HL-60 (cell line): Measurements from ENCODE around the gene PDGFC.

Experiments used
- DNase-seq, 2 experiments: peaks; one replicate each; pipeline ENCODE4 v3.0.0-alpha.2; 2010 to 2020; ENCODE audit warnings: low read depth in 1 of 2, low spot score in 1 of 2
- H3K27ac ChIP-seq: fragments of 250-450 bp; sonication (Bioruptor Pico); replicated peaks from 2 replicates; pipeline ENCODE4 v1.5.1; 2020; ENCODE audit warnings: mild to moderate bottlenecking, moderate library complexity
- H3K27me3 ChIP-seq: fragments of 250-450 bp; sonication (Bioruptor Pico); 2 replicates; pipeline ENCODE4 v1.5.1; 2021; ENCODE audit warnings: mild to moderate bottlenecking, moderate library complexity; ENCODE audit not compliant: insufficient read depth, poor library complexity, severe bottlenecking
- H3K4me3 ChIP-seq: replicated peaks from 2 replicates; pipeline ENCODE4 v1.5.1; 2011; ENCODE audit warnings: mild to moderate bottlenecking, control low read depth, low read length; ENCODE audit not compliant: insufficient read depth
- GABPA ChIP-seq: IDR thresholded peaks from 2 replicates; pipeline ENCODE4 v1.6.1; 2012; ENCODE audit warnings: low read depth
- POLR2AphosphoS5 ChIP-seq: IDR thresholded peaks from 2 replicates; pipeline ENCODE4 v1.6.1; 2012; ENCODE audit warnings: low read depth
- SPI1 ChIP-seq: IDR thresholded peaks from 2 replicates; pipeline ENCODE4 v1.6.1; 2012; ENCODE audit warnings: low read depth, mild to moderate bottlenecking, borderline replicate concordance
- long read RNA-seq: library from polyadenylated mRNA; unstranded; transcript quantifications from one replicate; pipeline ENCODE4 v2.0.0, GENCODE V29; 2020
- TF ChIP-seq, protein P1 (sequence below): IDR thresholded peaks from one replicate; pipeline ENCODE4 v1.5.1; 2011; ENCODE audit warnings: low read length, control low read depth, inconsistent platforms; ENCODE audit not compliant: insufficient read depth
- TF ChIP-seq, protein P2 (sequence below): IDR thresholded peaks from 2 replicates; pipeline ENCODE4 v1.6.1; 2012; ENCODE audit warnings: low read depth; ENCODE audit not compliant: insufficient replicate concordance

The PDGFC gene, protein sequence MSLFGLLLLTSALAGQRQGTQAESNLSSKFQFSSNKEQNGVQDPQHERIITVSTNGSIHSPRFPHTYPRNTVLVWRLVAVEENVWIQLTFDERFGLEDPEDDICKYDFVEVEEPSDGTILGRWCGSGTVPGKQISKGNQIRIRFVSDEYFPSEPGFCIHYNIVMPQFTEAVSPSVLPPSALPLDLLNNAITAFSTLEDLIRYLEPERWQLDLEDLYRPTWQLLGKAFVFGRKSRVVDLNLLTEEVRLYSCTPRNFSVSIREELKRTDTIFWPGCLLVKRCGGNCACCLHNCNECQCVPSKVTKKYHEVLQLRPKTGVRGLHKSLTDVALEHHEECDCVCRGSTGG
- long read RNA-seq = 0 reads

DNA sequence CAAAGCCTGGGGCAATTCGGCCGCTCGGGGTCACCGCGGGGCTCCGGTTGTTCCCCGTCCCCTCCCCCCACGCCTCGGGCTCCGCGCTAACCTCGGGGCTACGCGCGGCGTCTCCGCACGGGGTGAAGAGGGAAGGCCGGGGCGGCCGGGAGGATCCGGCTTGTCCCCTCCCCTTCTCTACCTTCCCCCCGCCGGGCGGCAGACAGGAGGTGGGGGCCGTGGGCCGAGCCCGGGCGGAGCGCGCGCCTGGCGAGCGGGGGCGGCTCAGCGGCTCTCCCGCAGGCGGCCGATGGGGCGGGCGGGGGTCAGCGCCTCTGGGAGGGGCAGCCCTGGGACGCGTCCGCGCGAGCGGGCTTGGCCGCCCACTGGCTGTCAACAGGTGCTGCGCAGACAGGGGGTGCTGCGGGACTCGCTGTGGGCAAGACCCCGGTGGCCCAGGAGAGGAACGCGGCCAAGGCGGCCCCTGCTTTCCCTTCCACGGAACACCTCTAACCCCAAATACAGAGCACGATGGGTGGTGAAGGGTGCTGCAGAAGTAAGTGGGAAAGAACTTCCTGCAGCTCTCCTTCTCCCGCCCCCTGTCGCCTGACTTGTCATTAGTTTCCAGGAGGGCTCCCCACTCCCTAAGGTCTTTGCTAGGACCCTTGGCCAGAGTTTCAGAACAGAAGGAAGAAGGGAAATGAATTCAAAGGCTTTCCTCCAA is at the start of gene PDGFC:
Gene PDGFC, minus strand, starts transcription at position 124 of the 703 bp plus-strand sequence. CDS start 896 bp downstream, outside the sequence.
- DNase-seq = peak in 1 of 2 experiments; percentile 36
- H3K27ac ChIP-seq = no peak within 1 kb of the TSS

DNA sequence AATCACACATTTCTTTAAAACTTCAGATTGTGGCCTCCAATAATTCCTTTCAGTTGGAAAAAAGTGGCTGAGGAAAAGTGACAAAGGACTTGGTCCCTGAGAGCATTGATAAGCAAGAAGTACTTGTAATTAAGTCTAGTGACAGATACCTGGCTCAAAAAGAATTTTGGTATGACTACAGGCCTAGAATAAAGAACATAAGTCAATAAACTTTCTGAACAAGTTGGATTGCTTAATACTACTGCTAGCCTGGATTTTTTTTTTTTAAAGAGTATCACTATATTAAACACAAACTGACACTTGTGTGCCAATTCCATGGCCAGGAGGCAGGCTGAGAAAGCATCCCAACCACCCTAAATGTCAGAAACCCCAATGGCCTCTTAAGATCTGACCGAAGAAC is 49.3 kb upstream of the PDGFC start:
- Histone ChIP-seq H3K27me3 (no peaks in the 10 kb centered on the region), H3K27ac (no peak overlapping the region), H3K4me3 (no peak overlapping the region)
- TF ChIP-seq, protein P1, sequence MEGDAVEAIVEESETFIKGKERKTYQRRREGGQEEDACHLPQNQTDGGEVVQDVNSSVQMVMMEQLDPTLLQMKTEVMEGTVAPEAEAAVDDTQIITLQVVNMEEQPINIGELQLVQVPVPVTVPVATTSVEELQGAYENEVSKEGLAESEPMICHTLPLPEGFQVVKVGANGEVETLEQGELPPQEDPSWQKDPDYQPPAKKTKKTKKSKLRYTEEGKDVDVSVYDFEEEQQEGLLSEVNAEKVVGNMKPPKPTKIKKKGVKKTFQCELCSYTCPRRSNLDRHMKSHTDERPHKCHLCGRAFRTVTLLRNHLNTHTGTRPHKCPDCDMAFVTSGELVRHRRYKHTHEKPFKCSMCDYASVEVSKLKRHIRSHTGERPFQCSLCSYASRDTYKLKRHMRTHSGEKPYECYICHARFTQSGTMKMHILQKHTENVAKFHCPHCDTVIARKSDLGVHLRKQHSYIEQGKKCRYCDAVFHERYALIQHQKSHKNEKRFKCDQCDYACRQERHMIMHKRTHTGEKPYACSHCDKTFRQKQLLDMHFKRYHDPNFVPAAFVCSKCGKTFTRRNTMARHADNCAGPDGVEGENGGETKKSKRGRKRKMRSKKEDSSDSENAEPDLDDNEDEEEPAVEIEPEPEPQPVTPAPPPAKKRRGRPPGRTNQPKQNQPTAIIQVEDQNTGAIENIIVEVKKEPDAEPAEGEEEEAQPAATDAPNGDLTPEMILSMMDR = no peak
- TF ChIP-seq SPI1 (no peak), POLR2AphosphoS5 (no peak), GABPA (no peak)
- TF ChIP-seq, protein P2, sequence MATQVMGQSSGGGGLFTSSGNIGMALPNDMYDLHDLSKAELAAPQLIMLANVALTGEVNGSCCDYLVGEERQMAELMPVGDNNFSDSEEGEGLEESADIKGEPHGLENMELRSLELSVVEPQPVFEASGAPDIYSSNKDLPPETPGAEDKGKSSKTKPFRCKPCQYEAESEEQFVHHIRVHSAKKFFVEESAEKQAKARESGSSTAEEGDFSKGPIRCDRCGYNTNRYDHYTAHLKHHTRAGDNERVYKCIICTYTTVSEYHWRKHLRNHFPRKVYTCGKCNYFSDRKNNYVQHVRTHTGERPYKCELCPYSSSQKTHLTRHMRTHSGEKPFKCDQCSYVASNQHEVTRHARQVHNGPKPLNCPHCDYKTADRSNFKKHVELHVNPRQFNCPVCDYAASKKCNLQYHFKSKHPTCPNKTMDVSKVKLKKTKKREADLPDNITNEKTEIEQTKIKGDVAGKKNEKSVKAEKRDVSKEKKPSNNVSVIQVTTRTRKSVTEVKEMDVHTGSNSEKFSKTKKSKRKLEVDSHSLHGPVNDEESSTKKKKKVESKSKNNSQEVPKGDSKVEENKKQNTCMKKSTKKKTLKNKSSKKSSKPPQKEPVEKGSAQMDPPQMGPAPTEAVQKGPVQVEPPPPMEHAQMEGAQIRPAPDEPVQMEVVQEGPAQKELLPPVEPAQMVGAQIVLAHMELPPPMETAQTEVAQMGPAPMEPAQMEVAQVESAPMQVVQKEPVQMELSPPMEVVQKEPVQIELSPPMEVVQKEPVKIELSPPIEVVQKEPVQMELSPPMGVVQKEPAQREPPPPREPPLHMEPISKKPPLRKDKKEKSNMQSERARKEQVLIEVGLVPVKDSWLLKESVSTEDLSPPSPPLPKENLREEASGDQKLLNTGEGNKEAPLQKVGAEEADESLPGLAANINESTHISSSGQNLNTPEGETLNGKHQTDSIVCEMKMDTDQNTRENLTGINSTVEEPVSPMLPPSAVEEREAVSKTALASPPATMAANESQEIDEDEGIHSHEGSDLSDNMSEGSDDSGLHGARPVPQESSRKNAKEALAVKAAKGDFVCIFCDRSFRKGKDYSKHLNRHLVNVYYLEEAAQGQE = no peak
- no peak for DNase-seq

More for the DNA sequence above, at the start of gene PDGFC:
- H3K27me3 ChIP-seq = peaks cover 5% of the 10 kb centered on the region
- H3K4me3 ChIP-seq = peak within 1 kb of the TSS; percentile 52
- TF ChIP-seq POLR2AphosphoS5 (0 out of 2 replicates have a peak, but pooled peaks have one; percentile 16), SPI1 (no peak), GABPA (no peak)
- TF ChIP-seq, protein P1 = no peak
- TF ChIP-seq, protein P2 = no peak

DNA sequence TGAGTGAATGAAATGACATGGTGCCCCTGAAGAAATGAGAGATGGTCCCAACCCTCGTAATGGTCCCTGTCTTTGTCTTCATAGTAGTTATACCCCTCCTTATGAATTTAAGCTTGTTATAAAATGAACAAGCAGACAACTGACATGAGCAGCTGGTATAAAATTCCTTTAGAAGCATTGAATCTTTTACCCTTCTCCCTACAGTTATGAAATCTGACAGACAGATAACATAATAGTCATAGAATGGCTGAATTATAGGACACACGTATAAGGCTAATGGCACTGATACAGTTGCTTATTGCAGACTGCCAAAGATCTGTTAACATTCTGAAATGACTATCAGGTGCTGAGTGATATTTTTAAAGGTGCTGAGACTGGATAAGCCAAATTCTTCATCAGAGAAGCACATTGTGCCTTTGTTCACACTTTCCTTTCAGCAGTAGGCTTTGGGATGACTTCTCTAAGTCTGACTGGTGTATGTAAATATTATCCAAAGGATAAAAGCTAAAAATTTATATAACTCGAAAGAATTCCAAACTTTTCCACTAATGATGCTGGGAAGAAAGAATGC is 47.4 kb upstream of the PDGFC start:
- H3K27ac ChIP-seq = no peak overlapping the region

More for the DNA sequence above, 47.4 kb upstream of the PDGFC start:
- no peak overlapping the region for H3K4me3 ChIP-seq
- no peak for DNase-seq
- TF ChIP-seq, protein P2 = no peak
- TF ChIP-seq SPI1 = no peak
- TF ChIP-seq, protein P1 = no peak
- no peaks in the 10 kb centered on the region for H3K27me3 ChIP-seq
